Glutamatergic neuron (in vitro differentiated cells): ENCODE data around the gene NEK6. TPM values are rescaled to one million over a fixed set of nuclear protein-coding genes. Genes with fewer than 3 reads are reported as not detected.

Experiments used
- DNase-seq: peaks from one replicate; pipeline ENCODE4 v3.0.0; 2022
- H3K27ac Mint-ChIP-seq: one replicate; pipeline ENCODE4 v1.8.0; 2020; ENCODE audit warnings: mild to moderate bottlenecking, mixed read lengths, inconsistent platforms; ENCODE audit not compliant: unreplicated experiment
- H3K27me3 Mint-ChIP-seq: one replicate; pipeline ENCODE4 v1.8.0; 2020; ENCODE audit warnings: mild to moderate bottlenecking, moderate library complexity, mixed read lengths, inconsistent platforms; ENCODE audit not compliant: unreplicated experiment
- H3K36me3 Mint-ChIP-seq: one replicate; pipeline ENCODE4 v1.8.0; 2020; ENCODE audit warnings: mild to moderate bottlenecking, mixed read lengths, inconsistent platforms; ENCODE audit not compliant: unreplicated experiment
- H3K4me1 Mint-ChIP-seq: one replicate; pipeline ENCODE4 v1.8.0; 2020; ENCODE audit warnings: mild to moderate bottlenecking, low read depth, mixed read lengths, inconsistent platforms; ENCODE audit not compliant: unreplicated experiment
- H3K4me3 Mint-ChIP-seq: one replicate; pipeline ENCODE4 v1.8.0; 2020; ENCODE audit warnings: mild to moderate bottlenecking, mixed read lengths, inconsistent platforms; ENCODE audit not compliant: unreplicated experiment
- H3K9me3 Mint-ChIP-seq: one replicate; pipeline ENCODE4 v1.8.0; 2020; ENCODE audit warnings: mild to moderate bottlenecking, moderate library complexity, mixed read lengths, inconsistent platforms; ENCODE audit not compliant: unreplicated experiment
- total RNA-seq: library from RNA; stranded (reverse); fragmentation: NEBNext Ultra II Directional; extraction: Animal tissue kit (Norgen Biotek cat#: 25700); gene quantifications from one replicate; pipeline ENCODE4 v1.2.1, GENCODE V29; 2021; ENCODE audit not compliant: unreplicated experiment
- TF ChIP-seq, protein P1 (sequence below): fragments of 200-600 bp; sonication (generic); IDR thresholded peaks from one replicate; pipeline ENCODE4 v1.5.0; 2021; ENCODE audit not compliant: partially characterized antibody, unreplicated experiment

Gene NEK6
- total RNA-seq, 1 donor from 2014 or later = 5.4 TPM

DNA sequence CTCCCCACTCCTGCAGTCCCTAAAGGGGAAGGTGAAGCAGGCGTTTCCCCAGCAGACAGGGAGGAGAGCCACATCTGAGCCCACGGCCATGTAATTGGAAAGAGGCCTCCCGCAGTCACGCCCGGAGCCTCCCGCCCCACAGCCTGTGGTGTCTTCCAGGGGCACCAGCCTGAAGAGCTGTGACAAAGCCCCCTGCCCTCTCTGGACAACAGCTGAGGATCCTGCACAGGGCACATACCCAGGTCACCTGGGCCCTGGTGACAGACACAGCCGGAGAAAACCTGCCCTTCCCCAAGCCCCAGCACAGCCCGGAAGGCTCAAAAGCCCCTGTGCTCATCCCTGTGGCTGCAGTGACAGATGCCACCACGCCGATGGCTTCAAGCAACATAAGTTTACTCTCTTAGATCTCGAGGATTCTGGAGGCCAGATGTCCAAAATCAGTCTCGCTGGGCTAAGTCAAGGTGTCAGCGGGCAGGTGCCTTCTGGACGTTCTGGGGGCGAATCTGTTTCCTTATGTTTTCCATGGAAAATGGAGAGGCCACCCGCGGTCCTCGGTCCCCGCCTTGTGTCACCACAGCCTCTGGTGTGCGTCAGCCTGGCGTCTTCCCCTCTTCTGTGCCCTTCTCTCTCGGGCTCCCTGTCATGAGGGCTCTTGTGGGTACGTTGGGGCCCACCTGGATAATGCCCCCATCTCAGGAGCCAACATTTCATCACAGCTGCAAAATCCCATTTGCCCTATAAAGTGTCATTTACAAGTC lies 86.0 kb downstream of the NEK6 start:
- H3K9me3 Mint-ChIP-seq = peaks cover 7% of the 10 kb centered on the region
- TF ChIP-seq, protein P1, sequence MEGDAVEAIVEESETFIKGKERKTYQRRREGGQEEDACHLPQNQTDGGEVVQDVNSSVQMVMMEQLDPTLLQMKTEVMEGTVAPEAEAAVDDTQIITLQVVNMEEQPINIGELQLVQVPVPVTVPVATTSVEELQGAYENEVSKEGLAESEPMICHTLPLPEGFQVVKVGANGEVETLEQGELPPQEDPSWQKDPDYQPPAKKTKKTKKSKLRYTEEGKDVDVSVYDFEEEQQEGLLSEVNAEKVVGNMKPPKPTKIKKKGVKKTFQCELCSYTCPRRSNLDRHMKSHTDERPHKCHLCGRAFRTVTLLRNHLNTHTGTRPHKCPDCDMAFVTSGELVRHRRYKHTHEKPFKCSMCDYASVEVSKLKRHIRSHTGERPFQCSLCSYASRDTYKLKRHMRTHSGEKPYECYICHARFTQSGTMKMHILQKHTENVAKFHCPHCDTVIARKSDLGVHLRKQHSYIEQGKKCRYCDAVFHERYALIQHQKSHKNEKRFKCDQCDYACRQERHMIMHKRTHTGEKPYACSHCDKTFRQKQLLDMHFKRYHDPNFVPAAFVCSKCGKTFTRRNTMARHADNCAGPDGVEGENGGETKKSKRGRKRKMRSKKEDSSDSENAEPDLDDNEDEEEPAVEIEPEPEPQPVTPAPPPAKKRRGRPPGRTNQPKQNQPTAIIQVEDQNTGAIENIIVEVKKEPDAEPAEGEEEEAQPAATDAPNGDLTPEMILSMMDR = no peak
- DNase-seq = peak; percentile 14
- H3K4me3 Mint-ChIP-seq = no peak overlapping the region
- peaks cover 5% of the 10 kb centered on the region for H3K27me3 Mint-ChIP-seq
- peak overlapping the region; percentile 73 for H3K27ac Mint-ChIP-seq
- H3K4me1 Mint-ChIP-seq = peaks cover 22% of the 10 kb centered on the region
- no peaks in the 10 kb centered on the region for H3K36me3 Mint-ChIP-seq

DNA sequence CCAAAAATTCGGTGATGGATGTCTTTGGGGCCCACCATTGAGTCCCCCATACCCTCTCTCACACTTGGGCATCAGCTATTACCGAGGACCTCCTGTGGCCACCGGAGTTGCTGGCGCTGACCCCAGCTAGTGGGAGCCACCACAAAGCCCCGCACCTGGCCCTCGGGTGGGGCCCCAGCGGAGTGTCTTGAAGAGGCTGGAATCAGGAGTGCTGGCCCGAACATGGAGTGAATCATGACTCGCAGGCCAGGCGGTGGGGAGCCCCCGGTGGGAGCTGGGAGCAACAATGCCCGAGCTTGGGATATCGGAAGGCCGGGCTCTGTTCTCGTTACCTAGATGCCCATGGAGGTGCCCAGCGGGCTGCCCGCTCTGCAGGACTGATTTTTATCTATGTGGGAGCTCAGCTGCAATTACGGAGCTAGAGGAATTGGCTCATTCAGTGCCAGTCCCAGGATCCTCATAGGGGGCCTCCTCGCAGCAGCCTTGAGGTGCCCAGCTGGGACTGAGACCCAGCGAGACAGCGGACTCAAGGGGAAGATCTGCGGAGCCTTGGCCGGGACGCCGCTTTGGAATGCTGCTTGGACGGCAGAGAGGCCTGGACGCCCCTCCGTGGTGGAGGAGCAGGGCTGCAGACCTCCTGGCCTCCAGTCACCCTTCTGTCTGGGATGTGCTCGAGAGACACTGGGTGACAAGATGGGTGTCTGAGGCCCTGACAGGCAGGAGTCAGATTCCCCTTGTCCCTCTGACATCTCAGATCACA lies 86.7 kb downstream of the NEK6 start:
- peaks cover 22% of the 10 kb centered on the region for H3K4me1 Mint-ChIP-seq
- peak; percentile 18 for DNase-seq
- H3K27me3 Mint-ChIP-seq = peaks cover 5% of the 10 kb centered on the region
- no peak overlapping the region for H3K27ac Mint-ChIP-seq
- H3K4me3 Mint-ChIP-seq = no peak overlapping the region
- peaks cover 7% of the 10 kb centered on the region for H3K9me3 Mint-ChIP-seq
- no peaks in the 10 kb centered on the region for H3K36me3 Mint-ChIP-seq
- TF ChIP-seq, protein P1 = no peak

DNA sequence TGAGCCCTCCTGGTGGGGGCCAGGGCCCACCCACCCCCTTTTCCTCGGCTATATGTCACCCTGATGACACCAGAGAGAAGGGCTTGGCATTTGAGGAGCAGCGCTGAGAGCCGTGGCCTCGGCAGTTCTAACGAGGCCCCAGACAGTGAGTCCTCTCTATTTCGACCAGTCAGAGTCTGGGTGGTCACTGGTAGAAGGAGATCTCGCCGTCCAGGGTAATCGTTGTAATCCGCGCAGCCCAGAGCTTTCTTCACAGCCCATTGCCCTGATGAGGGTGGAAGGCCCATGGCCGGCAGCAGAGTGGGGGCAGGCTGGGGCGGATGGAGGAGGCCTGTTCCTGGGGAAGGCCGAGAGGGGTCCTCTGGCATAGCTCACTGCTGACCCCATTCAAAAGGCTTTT lies 87.3 kb downstream of the NEK6 start:
- Mint-ChIP-seq H3K27ac (no peak overlapping the region), H3K36me3 (no peaks in the 10 kb centered on the region), H3K9me3 (peaks cover 7% of the 10 kb centered on the region), H3K27me3 (peaks cover 5% of the 10 kb centered on the region), H3K4me1 (peaks cover 22% of the 10 kb centered on the region), H3K4me3 (no peak overlapping the region)
- no peak for DNase-seq
- TF ChIP-seq, protein P1 = no peak

DNA sequence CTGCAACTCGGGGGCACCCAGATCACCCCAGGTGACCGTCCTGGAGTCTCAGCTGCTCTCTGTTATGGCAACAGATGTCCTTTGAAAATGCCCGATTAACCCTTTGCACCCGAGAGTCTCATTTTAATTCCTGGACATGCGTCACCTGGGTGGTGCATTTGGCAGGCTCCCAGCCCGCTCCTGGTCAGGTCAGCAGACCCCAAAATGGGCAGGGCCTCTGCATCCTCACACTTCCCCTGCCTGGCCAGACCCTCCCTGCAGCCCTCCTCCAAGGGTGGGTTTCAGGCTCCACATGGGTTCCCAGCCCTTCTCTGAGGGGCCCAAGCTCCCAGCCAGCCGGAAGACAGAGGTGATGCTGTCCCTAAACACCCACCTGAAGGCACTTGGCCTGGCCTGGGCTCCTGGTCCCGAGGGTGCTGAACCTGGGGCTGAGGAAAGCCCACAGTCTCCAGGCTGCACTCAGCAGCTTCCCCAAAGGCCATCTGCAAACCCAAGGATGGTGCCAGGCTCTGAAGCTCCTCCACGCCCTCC lies 88.1 kb downstream of the NEK6 start:
- H3K36me3 Mint-ChIP-seq = no peaks in the 10 kb centered on the region
- H3K27me3 Mint-ChIP-seq = peaks cover 8% of the 10 kb centered on the region
- H3K4me3 Mint-ChIP-seq = no peak overlapping the region
- TF ChIP-seq, protein P1 = no peak
- peaks cover 29% of the 10 kb centered on the region for H3K4me1 Mint-ChIP-seq
- peaks cover 12% of the 10 kb centered on the region for H3K9me3 Mint-ChIP-seq
- H3K27ac Mint-ChIP-seq = peak overlapping the region; percentile 28
- DNase-seq = peak; percentile 9
